Natural killer cell (primary cell): Measurements from ENCODE around the gene NFKB2. TPM values are rescaled to one million over a fixed set of nuclear protein-coding genes. Genes with fewer than 3 reads are reported as not detected.

Experiments
- ATAC-seq, 3 donors: fragments of 150-1000 bp in 2 of 3; fragments of 200-7000 bp in 1 of 3; cut with Tn5 transposase; 1 replicate in 1 of 3; 2 replicates in 2 of 3; pipeline ENCODE4 v1.10.0; 2021; ENCODE audit warnings: mild to moderate bottlenecking in 2 of 3, moderate library complexity in 2 of 3
- DNase-seq, 2 donors: peaks; one replicate each; pipeline versions ENCODE4 v3.0.0 to v3.0.0-alpha.2; 2013 to 2021; ENCODE audit warnings: mixed read lengths in 1 of 2
- H3K27ac ChIP-seq: one replicate; pipeline ENCODE4 v1.5.1; 2013; ENCODE audit warnings: mild to moderate bottlenecking, low read length
- H3K27me3 ChIP-seq: one replicate; pipeline ENCODE4 v1.6.1; 2013; ENCODE audit warnings: low read length; ENCODE audit not compliant: control insufficient read depth, insufficient read depth
- H3K36me3 ChIP-seq: one replicate; pipeline ENCODE4 v1.6.1; 2013; ENCODE audit warnings: low read length; ENCODE audit not compliant: control insufficient read depth, insufficient read depth
- H3K4me1 ChIP-seq: one replicate; pipeline ENCODE4 v1.6.1; 2013; ENCODE audit warnings: low read length; ENCODE audit not compliant: control insufficient read depth, insufficient read depth
- H3K4me3 ChIP-seq: one replicate; pipeline ENCODE4 v1.5.1; 2013; ENCODE audit warnings: low read length
- H3K9me3 ChIP-seq: one replicate; pipeline ENCODE4 v1.6.1; 2013; ENCODE audit warnings: low read length; ENCODE audit not compliant: control insufficient read depth, insufficient read depth
- H3K27ac Mint-ChIP-seq, 2 donors: one replicate each; pipeline ENCODE4 v1.8.0; 2022; ENCODE audit warnings: mild to moderate bottlenecking in 2 of 2, mixed read lengths in 2 of 2, moderate library complexity in 1 of 2
- H3K27me3 Mint-ChIP-seq, 2 donors: one replicate each; pipeline ENCODE4 v1.8.0; 2022; ENCODE audit warnings: low read depth in 2 of 2, mixed read lengths in 2 of 2
- H3K36me3 Mint-ChIP-seq: one replicate; pipeline ENCODE4 v1.8.0; 2022; ENCODE audit warnings: mixed read lengths
- H3K4me1 Mint-ChIP-seq, 2 donors: one replicate each; pipeline ENCODE4 v1.8.0; 2022; ENCODE audit warnings: mixed read lengths in 2 of 2
- H3K4me3 Mint-ChIP-seq: one replicate; pipeline ENCODE4 v1.8.0; 2022; ENCODE audit warnings: mild to moderate bottlenecking, moderate library complexity, mixed read lengths
- H3K9me3 Mint-ChIP-seq, 2 donors: one replicate each; pipeline ENCODE4 v1.8.0; 2022; ENCODE audit warnings: mixed read lengths in 2 of 2
- CTCF ChIP-seq: fragments of 200-600 bp; IDR thresholded peaks from one replicate; pipeline ENCODE4 v1.8.0; 2022; ENCODE audit warnings: antibody characterized with exemption
- WGBS: methylation state at CpG from one replicate; pipeline ENCODE4 v1.1.7; 2013; ENCODE audit warnings: missing lambda C conversion rate; ENCODE audit not compliant: insufficient coverage; 5-methylcytosine and 5-hydroxymethylcytosine counted together
- intact Hi-C: fragments of 100-400 bp; cut with micrococcal nuclease; formaldehyde crosslinking; loops from one replicate; pipeline ENCODE4 v1.14.2; 2022
- total RNA-seq, 4 donors: library from RNA; stranded (reverse); fragments of 120-200 nt in 1 of 4; gene quantifications; one replicate each; pipeline versions ENCODE4 v1.2.3 to v1.2.4, GENCODE V29; 2013 to 2022

Gene NFKB2
- total RNA-seq, 3 donors from 2014 or later (not counting 1 experiment from before 2014, with no cell fraction given), result 201 to 264 (median 246) TPM

- DNase-seq (no peak), ATAC-seq (no peak)
- WGBS, result 95% methylated on average over 2 of the region's 3 CpGs
- intact Hi-C loops, result no loop called here
- H3K4me3 Mint-ChIP-seq, result no peak overlapping the region
- Histone ChIP-seq H3K4me1 (no peaks in the 10 kb centered on the region), H3K9me3 (no peaks in the 10 kb centered on the region), H3K27me3 (no peaks in the 10 kb centered on the region), H3K27ac (no peak overlapping the region), H3K36me3 (peaks cover 74% of the 10 kb centered on the region), H3K4me3 (no peak overlapping the region)
- H3K36me3 Mint-ChIP-seq, result peaks cover 16% of the 10 kb centered on the region
- no peaks in the 10 kb centered on the region for H3K9me3 Mint-ChIP-seq
- no peaks in the 10 kb centered on the region for H3K4me1 Mint-ChIP-seq
- H3K27ac Mint-ChIP-seq, result no peak overlapping the region
- TF ChIP-seq CTCF, result no peak
- no peaks in the 10 kb centered on the region for H3K27me3 Mint-ChIP-seq
Observed at GRCh38 chr10:102354451-102354850, 41.1 kb upstream of the NFKB2 start.

GRCh38 chr10:102358712-102359382, 36.7 kb upstream of the NFKB2 start:
- peaks cover 24% of the 10 kb centered on the region for H3K36me3 Mint-ChIP-seq
- H3K4me3 Mint-ChIP-seq, result no peak overlapping the region
- intact Hi-C loops, result no loop called here
- H3K4me3 ChIP-seq, result no peak overlapping the region
- ATAC-seq, result no peak
- H3K27me3 ChIP-seq, result no peaks in the 10 kb centered on the region
- H3K4me1 Mint-ChIP-seq, result peaks cover 0 to 5% of the 10 kb centered on the region in 2 donors
- no peaks in the 10 kb centered on the region for H3K9me3 Mint-ChIP-seq
- 85% methylated on average over 4 of the region's 4 CpGs for WGBS
- no peak overlapping the region for H3K27ac Mint-ChIP-seq
- DNase-seq, result no peak
- H3K27ac ChIP-seq, result no peak overlapping the region
- no peak for TF ChIP-seq CTCF
- H3K4me1 ChIP-seq, result no peaks in the 10 kb centered on the region
- no peaks in the 10 kb centered on the region for H3K27me3 Mint-ChIP-seq
- no peaks in the 10 kb centered on the region for H3K9me3 ChIP-seq
- H3K36me3 ChIP-seq, result peaks cover 84% of the 10 kb centered on the region

GRCh38 chr10:102367441-102367840, 28.1 kb upstream of the NFKB2 start:
- ATAC-seq (no peak), DNase-seq (no peak)
- intact Hi-C loops, result no loop called here
- Mint-ChIP-seq H3K36me3 (peaks cover 34% of the 10 kb centered on the region), H3K27me3 (no peaks in the 10 kb centered on the region), H3K4me3 (no peak overlapping the region), H3K27ac (no peak overlapping the region), H3K4me1 (no peaks in the 10 kb centered on the region), H3K9me3 (no peaks in the 10 kb centered on the region)
- H3K4me1 ChIP-seq, result no peaks in the 10 kb centered on the region
- H3K27ac ChIP-seq, result no peak overlapping the region
- no peaks in the 10 kb centered on the region for H3K27me3 ChIP-seq
- no peak for TF ChIP-seq CTCF
- H3K9me3 ChIP-seq, result no peaks in the 10 kb centered on the region
- H3K36me3 ChIP-seq, result peaks cover 82% of the 10 kb centered on the region
- 100% methylated on average over 1 of the region's 1 CpG for WGBS
- H3K4me3 ChIP-seq, result no peak overlapping the region

GRCh38 chr10:102368077-102368476, 27.4 kb upstream of the NFKB2 start:
- H3K27ac Mint-ChIP-seq, result no peak overlapping the region

More at GRCh38 chr10:102368077-102368476, 27.4 kb upstream of the NFKB2 start:
- no peak overlapping the region for H3K4me3 ChIP-seq
- H3K27ac ChIP-seq, result no peak overlapping the region
- no peaks in the 10 kb centered on the region for H3K4me1 ChIP-seq
- no peak for TF ChIP-seq CTCF
- H3K36me3 Mint-ChIP-seq, result peaks cover 34% of the 10 kb centered on the region
- no peak overlapping the region for H3K4me3 Mint-ChIP-seq
- H3K4me1 Mint-ChIP-seq, result no peaks in the 10 kb centered on the region
- no peak for ATAC-seq
- no peaks in the 10 kb centered on the region for H3K9me3 ChIP-seq
- H3K9me3 Mint-ChIP-seq, result no peaks in the 10 kb centered on the region
- no peaks in the 10 kb centered on the region for H3K27me3 Mint-ChIP-seq
- 96% methylated on average over 3 of the region's 3 CpGs for WGBS
- no peak for DNase-seq
- H3K27me3 ChIP-seq, result no peaks in the 10 kb centered on the region
- peaks cover 82% of the 10 kb centered on the region for H3K36me3 ChIP-seq
- intact Hi-C loops, result no loop called here
